ENCODE results near the gene KIF26A.

GRCh38 chr14:104115691-104116287, 22.6 kb upstream of the KIF26A start:
- TF ChIP-seq CTCF (IDR thresholded peaks at IDR 0.05; ENCODE audit: poor library complexity, severe bottlenecking) = no peak
- TF ChIP-seq POLR2AphosphoS5 (IDR thresholded peaks at IDR 0.05) = no peak
- no peak for TF ChIP-seq EZH2 (IDR thresholded peaks at IDR 0.05; ENCODE audit: borderline replicate concordance, insufficient read depth, low read length, poor library complexity, severe bottlenecking)
- TF ChIP-seq REST (IDR thresholded peaks at IDR 0.05; ENCODE audit: borderline replicate concordance) = no peak
- TF ChIP-seq EP300 (conservative IDR thresholded peaks at IDR 0.05; ENCODE audit: poor library complexity, severe bottlenecking) = no peak
- TF ChIP-seq RAD21 (conservative IDR thresholded peaks at IDR 0.05) = no peak
- TF ChIP-seq TAF1 (IDR thresholded peaks at IDR 0.05; ENCODE audit: low read depth) = no peak
- TF ChIP-seq SMC3 (conservative IDR thresholded peaks at IDR 0.05; ENCODE audit: poor library complexity) = no peak
